ENCODE results near the gene TTLL5.

The TTLL5 gene

DNA sequence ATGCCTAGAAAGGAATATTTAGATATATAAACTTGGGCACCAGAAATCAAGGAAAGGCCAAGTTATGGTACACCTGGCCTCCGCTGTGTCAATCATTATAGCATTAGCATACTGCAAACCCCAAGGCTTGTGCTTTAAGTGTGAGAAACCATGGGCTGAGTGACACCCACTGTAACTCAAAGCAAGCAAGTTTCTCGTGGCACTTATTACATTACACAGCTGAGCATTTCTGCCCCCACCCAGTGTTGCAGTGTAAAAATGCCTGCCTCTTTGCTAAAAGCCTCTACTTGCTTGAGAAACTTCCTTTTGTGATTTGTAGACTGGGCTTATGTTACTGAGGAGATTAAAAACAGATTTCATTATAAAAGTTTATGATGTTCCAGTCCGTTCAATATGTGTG is 198.7 kb downstream of the TTLL5 start:
- no peak for TF ChIP-seq ZNF8 (CRISPR knock-in tag; IDR thresholded peaks at IDR 0.05)
- no peak for TF ChIP-seq ESRRG (CRISPR knock-in tag; IDR thresholded peaks at IDR 0.05)
- TF ChIP-seq, protein P1, sequence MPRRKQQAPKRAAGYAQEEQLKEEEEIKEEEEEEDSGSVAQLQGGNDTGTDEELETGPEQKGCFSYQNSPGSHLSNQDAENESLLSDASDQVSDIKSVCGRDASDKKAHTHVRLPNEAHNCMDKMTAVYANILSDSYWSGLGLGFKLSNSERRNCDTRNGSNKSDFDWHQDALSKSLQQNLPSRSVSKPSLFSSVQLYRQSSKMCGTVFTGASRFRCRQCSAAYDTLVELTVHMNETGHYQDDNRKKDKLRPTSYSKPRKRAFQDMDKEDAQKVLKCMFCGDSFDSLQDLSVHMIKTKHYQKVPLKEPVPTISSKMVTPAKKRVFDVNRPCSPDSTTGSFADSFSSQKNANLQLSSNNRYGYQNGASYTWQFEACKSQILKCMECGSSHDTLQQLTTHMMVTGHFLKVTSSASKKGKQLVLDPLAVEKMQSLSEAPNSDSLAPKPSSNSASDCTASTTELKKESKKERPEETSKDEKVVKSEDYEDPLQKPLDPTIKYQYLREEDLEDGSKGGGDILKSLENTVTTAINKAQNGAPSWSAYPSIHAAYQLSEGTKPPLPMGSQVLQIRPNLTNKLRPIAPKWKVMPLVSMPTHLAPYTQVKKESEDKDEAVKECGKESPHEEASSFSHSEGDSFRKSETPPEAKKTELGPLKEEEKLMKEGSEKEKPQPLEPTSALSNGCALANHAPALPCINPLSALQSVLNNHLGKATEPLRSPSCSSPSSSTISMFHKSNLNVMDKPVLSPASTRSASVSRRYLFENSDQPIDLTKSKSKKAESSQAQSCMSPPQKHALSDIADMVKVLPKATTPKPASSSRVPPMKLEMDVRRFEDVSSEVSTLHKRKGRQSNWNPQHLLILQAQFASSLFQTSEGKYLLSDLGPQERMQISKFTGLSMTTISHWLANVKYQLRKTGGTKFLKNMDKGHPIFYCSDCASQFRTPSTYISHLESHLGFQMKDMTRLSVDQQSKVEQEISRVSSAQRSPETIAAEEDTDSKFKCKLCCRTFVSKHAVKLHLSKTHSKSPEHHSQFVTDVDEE (CRISPR knock-in tag; IDR thresholded peaks at IDR 0.05), result no peak
- no peak for TF ChIP-seq BACH2 (CRISPR knock-in tag; IDR thresholded peaks at IDR 0.05; ENCODE audit: borderline replicate concordance)
- no peak for TF ChIP-seq OSR1 (CRISPR knock-in tag; IDR thresholded peaks at IDR 0.05)
- no peak for TF ChIP-seq PPARA (CRISPR knock-in tag; IDR thresholded peaks at IDR 0.05; ENCODE audit: borderline replicate concordance)
- TF ChIP-seq GLIS3 (CRISPR knock-in tag; IDR thresholded peaks at IDR 0.05), result no peak
- no peak for TF ChIP-seq RARB (CRISPR knock-in tag; IDR thresholded peaks at IDR 0.05)
- TF ChIP-seq TCF4 (CRISPR knock-in tag; IDR thresholded peaks at IDR 0.05; ENCODE audit: borderline replicate concordance), result no peak
- no peak for TF ChIP-seq ZFP30 (CRISPR knock-in tag; IDR thresholded peaks at IDR 0.05)
- no peak for TF ChIP-seq TOX (CRISPR knock-in tag; IDR thresholded peaks at IDR 0.05; ENCODE audit: borderline replicate concordance)
- TF ChIP-seq CREB5 (CRISPR knock-in tag; IDR thresholded peaks at IDR 0.05; ENCODE audit: low read depth), result no peak
- TF ChIP-seq, protein P2, sequence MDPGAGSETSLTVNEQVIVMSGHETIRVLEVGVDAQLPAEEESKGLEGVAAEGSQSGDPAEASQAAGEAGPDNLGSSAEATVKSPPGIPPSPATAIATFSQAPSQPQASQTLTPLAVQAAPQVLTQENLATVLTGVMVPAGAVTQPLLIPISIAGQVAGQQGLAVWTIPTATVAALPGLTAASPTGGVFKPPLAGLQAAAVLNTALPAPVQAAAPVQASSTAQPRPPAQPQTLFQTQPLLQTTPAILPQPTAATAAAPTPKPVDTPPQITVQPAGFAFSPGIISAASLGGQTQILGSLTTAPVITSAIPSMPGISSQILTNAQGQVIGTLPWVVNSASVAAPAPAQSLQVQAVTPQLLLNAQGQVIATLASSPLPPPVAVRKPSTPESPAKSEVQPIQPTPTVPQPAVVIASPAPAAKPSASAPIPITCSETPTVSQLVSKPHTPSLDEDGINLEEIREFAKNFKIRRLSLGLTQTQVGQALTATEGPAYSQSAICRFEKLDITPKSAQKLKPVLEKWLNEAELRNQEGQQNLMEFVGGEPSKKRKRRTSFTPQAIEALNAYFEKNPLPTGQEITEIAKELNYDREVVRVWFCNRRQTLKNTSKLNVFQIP (CRISPR knock-in tag; IDR thresholded peaks at IDR 0.05; ENCODE audit: borderline replicate concordance, low read depth), result no peak
- no peak for TF ChIP-seq ARNTL (CRISPR knock-in tag; IDR thresholded peaks at IDR 0.05; ENCODE audit: borderline replicate concordance, low read depth)
- no peak for TF ChIP-seq ZFP3 (CRISPR knock-in tag; IDR thresholded peaks at IDR 0.05)
- no peak for TF ChIP-seq ZNF565 (CRISPR knock-in tag; conservative IDR thresholded peaks at IDR 0.05; ENCODE audit: low read depth)
- TF ChIP-seq ZNF70 (CRISPR knock-in tag; IDR thresholded peaks at IDR 0.05), result no peak
- peak; percentile 66 for ATAC-seq

- ATAC-seq, result no peak
- TF ChIP-seq ZFP3 (CRISPR knock-in tag; IDR thresholded peaks at IDR 0.05) (no peak), ISL1 (CRISPR knock-in tag; IDR thresholded peaks at IDR 0.05) (no peak), RARB (CRISPR knock-in tag; IDR thresholded peaks at IDR 0.05) (no peak), ZFP30 (CRISPR knock-in tag; IDR thresholded peaks at IDR 0.05) (no peak), CREB5 (CRISPR knock-in tag; IDR thresholded peaks at IDR 0.05; ENCODE audit: low read depth) (no peak), ZNF70 (CRISPR knock-in tag; IDR thresholded peaks at IDR 0.05) (no peak), BACH2 (CRISPR knock-in tag; IDR thresholded peaks at IDR 0.05; ENCODE audit: borderline replicate concordance) (no peak), ESRRG (CRISPR knock-in tag; IDR thresholded peaks at IDR 0.05) (no peak)
- TF ChIP-seq, protein P1 (CRISPR knock-in tag; IDR thresholded peaks at IDR 0.05), result no peak
- TF ChIP-seq, protein P3, sequence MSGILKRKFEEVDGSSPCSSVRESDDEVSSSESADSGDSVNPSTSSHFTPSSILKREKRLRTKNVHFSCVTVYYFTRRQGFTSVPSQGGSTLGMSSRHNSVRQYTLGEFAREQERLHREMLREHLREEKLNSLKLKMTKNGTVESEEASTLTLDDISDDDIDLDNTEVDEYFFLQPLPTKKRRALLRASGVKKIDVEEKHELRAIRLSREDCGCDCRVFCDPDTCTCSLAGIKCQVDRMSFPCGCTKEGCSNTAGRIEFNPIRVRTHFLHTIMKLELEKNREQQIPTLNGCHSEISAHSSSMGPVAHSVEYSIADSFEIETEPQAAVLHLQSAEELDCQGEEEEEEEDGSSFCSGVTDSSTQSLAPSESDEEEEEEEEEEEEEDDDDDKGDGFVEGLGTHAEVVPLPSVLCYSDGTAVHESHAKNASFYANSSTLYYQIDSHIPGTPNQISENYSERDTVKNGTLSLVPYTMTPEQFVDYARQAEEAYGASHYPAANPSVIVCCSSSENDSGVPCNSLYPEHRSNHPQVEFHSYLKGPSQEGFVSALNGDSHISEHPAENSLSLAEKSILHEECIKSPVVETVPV (CRISPR knock-in tag; IDR thresholded peaks at IDR 0.05), result no peak
Measured at GRCh38 chr14:75860561-75861160, 199.6 kb downstream of the TTLL5 start.

Data from SK-N-SH treated with all-trans-retinoic acid at 6 μM for 48 hours (cell line).